GM19455 (cell line): ENCODE measurements around the gene HCN3.

Experiments
- ATAC-seq: cut with Tn5 transposase; IDR thresholded peaks from one replicate; pipeline ENCODE4 v1.9.1; 2021; ENCODE audit not compliant: unreplicated experiment

Gene HCN3

DNA sequence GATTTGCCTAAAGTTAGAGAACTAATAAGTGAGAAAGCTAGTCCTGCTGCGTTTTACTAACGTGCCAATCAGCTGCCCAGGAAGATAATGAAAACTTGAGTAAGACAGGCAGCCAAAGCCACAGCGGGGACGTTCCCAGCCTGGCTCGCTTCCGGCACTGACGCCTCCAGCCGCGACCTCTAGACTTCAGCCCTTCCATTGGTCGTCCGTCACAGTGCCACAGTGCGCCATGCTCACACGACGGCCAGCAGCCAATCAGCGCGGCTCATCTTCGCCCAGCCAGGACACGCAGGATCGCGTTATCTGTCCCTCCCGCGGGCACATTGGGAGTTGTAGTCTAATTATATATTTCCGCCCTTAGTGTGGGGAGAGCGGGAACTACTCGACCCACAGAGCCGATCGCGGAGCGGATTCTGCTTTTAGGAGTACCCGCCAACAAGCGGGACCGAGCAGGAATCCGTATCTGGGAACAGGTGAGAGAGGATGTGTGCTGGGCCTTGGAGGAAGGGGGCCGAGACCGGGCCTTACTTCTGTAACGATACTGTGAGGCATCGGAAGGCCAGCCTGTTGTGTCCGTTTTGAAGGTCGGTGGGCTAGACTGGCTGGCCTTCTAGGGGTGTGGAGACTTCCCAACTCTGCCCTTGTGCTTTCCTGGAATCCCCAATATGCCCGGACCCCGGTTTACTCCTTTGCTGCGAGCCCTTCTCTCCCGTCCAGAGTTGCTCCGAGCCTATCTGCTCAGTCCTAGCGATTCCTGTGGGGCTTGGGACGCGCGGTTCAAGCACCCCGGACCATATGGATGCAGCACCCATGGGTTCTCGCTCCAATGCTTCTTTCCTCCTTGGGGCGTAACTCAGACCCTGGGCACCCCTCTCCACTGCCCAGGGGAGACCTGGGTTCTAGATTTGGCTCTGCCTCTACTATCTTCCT lies 31.5 kb downstream of the HCN3 start, which contains the start of gene FDPS:
Gene FDPS, plus strand, starts transcription at position 374 of the 930 bp plus-strand sequence. CDS start 924 bp downstream, outside the sequence.
- ATAC-seq = peak; percentile 93

DNA sequence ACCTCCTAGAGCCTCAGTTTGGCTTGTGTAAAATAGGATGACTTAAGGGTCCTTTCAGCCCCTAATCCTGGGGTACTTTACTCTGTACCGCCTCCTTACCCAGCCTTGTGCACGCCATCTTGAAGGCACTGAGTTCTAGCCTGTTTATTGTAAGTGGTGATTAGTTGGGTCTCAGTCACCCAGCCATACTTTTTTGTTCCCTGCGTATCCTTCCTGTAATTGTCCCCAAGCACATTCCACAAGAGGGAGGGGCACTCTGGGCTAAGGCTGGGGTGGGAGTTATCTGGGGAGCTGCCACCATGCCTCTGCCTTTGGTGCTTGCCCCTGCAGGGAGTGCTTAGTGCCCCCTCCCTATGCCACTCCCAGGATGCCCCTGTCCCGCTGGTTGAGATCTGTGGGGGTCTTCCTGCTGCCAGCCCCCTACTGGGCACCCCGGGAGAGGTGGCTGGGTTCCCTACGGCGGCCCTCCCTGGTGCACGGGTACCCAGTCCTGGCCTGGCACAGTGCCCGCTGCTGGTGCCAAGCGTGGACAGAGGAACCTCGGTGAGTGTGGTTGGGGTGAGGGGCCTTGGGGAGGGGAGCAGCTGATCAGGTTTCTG lies 32.3 kb downstream of the HCN3 start:
- ATAC-seq = no peak

DNA sequence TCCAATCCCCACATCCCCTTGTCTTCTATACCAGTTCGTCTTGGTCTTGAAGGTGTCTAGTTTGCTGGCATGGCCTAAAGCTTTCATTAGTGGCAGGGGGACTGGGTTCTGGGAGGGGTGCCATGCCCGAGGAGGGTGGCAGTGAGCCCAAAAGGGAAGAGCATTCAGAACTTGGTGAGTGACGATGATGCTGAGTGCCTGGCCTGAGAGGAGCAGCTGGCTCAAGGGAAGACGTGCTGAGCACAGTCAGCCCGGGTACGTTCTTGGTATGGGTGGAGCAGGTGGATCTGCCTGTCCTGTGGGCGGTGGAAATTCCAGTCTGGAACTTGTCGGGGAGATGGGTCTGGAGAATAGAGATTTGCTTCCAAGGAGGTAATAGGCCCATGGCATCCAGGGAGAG lies 36.0 kb downstream of the HCN3 start:
- ATAC-seq = no peak

- ATAC-seq = no peak
These were observed 39.7 kb downstream of the HCN3 start for GRCh38 chr1:155316922-155317321.

GRCh38 chr1:155318082-155318481 lies 40.8 kb downstream of the HCN3 start:
- no peak for ATAC-seq

GRCh38 chr1:155319536-155319935 lies 42.3 kb downstream of the HCN3 start:
- no peak for ATAC-seq

GRCh38 chr1:155320252-155320651 lies 43.0 kb downstream of the HCN3 start:
- ATAC-seq = no peak

GRCh38 chr1:155320661-155321617 lies 43.7 kb downstream of the HCN3 start, which contains the start of gene RUSC1:
TSS of gene RUSC1 (plus strand) at chr1:155320894. CDS start at chr1:155321774, 880 bp downstream.
- no peak for ATAC-seq

GRCh38 chr1:155321639-155322503 lies 44.6 kb downstream of the HCN3 start:
- ATAC-seq = no peak

DNA sequence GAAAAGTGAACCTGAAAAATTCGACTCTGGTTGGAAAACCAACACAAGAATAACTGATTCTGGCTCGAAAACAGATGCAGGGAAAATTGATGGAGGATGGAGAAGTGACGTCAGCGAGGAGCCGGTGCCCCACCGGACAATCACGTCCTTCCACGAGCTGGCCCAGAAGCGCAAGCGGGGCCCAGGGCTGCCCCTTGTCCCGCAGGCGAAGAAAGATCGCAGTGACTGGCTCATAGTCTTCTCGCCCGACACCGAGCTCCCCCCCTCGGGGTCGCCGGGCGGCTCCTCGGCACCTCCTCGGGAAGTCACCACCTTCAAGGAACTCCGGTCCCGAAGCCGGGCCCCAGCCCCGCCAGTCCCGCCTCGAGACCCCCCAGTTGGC lies 45.3 kb downstream of the HCN3 start:
- no peak for ATAC-seq

- peak; percentile 44 for ATAC-seq
These were observed 45.9 kb downstream of the HCN3 start for GRCh38 chr1:155322953-155323728.

DNA sequence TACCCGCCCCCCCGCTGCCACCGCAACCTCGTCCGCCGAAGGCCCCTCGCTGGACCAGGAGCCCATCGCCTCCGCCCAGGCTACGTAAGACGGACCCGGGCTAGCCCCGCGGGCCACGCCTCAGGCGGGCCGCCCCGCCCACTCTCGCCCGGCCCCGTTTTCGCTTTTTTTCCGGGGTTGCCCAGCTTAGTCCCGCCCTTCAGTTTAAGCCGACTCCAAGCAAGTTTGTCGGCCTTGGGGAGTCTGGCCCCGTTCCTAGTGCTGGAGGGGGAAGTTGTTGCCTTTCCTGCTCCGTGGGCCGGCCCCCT lies 46.4 kb downstream of the HCN3 start:
- ATAC-seq = peak; percentile 44

GRCh38 chr1:155324037-155324716 lies 46.9 kb downstream of the HCN3 start:
- ATAC-seq = peak; percentile 53

- ATAC-seq = no peak
These were observed 47.7 kb downstream of the HCN3 start for GRCh38 chr1:155324717-155325602.

DNA sequence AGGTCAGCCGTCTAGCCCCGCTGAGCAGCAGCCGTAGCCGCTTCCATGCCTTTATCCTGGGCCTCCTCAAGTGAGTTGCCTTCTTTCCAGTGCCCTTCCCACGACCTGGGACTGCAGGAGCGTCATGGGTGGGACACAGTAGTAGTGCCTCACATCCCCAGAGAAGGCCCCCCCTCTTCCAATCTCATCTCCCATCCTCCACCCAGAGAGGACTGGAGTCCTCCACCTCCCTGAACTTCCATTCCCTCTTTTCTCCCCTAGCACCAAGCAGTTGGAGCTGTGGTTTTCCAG lies 48.3 kb downstream of the HCN3 start:
- no peak for ATAC-seq

- no peak for ATAC-seq
These were observed 48.8 kb downstream of the HCN3 start for GRCh38 chr1:155326020-155326526.

- ATAC-seq = no peak
These were observed 49.4 kb downstream of the HCN3 start for GRCh38 chr1:155326631-155327037.

DNA sequence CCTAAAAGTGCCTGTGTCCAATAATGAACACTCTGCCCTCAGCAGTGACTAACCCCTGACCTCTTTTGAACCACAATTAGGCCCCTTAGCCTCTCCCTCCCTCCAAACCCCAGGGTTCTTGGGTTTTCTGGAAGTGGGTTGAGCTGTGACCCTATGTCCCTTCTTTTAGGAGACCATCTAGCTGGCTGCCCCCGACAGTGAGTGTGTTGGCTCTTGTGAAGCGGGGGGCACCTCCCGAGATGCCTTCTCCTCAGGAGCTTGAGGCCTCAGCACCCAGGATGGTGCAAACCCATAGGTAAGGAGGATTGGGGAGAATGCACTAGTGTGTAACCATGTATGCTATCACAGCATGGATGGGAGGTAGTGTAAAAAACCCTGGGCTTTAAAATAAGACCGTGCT lies 50.7 kb downstream of the HCN3 start:
- ATAC-seq = no peak
